Measurements from ENCODE around the gene BMP3.

The BMP3 gene

DNA sequence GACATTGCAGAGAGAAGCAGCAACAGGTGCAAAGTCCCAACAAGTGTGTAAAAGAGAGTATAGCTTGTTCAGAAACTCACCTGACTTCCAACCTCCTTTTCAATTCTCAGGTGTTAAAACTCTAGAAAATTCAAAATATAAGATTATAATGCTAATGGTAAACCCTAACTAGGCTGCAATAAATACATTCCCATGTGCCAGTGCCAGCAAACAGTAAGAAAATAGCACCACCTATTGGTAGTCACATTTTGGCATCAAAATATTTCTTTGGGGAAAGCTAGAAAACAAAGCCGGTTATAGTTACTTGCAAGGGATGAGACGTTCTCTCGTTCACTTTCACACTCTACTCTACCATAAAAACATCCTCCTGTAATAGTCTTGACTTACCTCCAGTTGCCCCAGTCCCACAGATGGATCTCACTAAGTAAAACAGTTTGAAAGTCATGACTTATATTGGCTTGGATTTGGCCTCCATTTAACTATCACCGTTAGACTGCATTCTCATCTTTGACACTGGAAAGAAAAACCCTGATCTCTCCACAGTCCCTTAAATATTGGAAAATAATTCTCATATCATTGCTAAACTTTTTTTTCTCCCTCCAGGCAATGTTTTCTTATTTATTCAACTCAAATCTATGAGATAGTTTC, 9.6 kb downstream of the BMP3 start:
- peak; percentile 7 to 47 (median 34) for DNase-seq

DNA sequence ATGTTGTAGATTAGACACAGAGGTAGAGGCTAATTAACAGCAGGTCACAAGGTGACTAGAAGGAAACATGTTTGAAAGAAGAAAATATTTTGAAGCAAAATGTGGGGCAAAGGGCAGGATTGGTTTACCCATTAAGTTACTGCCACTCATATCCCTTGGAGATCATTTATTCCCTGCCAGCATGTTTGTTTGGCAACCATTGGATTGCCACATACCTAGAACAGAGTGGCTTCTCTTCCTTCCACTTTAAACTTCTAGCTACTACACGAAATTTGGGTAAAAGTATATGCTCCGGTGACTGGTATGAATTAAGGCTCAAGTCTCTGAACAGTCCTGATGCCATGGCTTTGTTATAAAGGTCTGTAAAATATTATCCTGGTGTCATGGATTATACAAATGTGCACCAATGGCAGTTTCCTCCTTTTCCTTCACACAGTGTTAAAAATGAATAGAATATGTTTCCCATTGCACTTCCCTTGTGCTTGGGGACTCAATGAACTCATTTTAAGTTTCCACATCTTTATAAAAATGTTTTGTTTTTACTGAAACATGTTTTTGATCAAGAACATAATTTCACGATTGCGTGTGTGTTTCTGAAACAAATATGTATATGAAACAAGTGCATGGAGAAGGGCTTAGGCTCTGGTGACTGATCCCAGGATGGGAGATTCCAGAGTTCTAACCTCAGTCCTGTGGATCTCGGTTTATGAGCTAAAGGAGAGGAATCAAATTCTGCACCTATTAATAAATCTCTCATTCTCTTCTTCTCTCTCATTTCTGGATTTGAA, 12.3 kb downstream of the BMP3 start:
- no peak for DNase-seq

- DNase-seq, result no peak
These were observed 18.8 kb downstream of the BMP3 start for GRCh38 chr4:81049330-81049729.

GRCh38 chr4:81049907-81050306, 19.4 kb downstream of the BMP3 start:
- no peak for DNase-seq

DNA sequence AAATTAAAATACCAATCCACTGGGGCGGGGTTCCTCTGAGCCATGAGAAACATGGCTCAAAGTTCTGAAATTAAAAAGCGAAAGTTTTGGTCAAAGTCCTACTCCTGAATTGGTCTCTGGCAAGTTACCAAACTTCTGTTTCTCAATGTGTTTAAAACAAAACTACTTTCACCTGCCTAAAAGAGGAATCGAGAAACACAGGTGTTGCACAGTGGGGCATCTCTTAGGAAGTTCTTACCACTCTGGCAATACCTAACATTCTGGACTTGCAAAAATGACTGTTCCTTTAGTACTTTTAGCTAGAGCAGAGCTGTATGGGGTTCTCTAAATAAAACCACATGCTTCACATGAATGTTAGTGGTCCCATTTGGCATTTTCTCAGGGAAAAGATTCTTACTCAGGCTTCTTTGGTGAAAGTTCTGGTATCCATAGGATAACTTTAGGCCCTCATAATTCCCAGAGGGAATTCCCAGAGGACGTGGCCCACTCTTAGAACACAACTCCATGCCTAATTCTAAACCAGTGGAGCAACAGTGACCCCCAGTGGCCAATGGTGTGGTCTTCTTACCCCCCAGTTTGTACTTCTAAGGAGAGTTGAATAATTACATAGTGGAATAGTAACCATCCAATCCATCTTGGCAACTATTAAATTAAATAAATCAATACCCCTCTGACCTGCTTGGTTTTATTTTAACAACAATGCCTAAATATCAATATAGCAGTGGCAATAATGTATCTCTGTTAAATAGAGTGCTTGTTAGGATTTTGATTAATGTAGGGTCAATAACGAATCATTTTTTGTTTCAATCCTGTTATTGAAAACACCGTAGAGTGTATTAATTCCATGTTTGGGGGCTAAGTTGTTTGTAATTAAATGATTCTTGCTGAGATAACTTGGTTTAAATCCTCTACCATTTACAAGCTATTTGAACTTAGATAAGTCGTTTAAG, 21.9 kb downstream of the BMP3 start:
- peak; percentile 49 to 64 (median 59) for DNase-seq

DNA sequence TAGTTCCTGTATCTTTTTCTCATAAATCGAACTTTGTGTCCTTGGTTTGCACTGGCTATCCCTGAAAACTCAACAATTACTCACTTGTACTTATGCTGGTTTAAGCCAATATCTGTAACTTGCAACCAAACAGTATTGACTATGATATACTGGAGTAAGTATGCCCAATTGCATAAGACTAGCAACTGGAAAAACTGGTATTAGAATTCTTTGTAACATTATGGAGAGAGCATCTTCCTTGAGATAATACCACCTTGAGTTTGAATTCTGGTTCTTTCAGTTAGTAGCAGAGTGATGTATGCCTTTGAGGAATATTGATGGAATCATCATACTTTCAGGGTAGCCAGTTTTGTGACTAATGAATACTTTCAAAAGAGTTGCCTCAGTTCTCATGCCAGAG, 28.1 kb downstream of the BMP3 start:
- DNase-seq, result no peak

- DNase-seq, result peak in 2 of 4 experiments; percentile 22 to 58
These were observed 30.3 kb downstream of the BMP3 start for GRCh38 chr4:81060587-81061343.

DNA sequence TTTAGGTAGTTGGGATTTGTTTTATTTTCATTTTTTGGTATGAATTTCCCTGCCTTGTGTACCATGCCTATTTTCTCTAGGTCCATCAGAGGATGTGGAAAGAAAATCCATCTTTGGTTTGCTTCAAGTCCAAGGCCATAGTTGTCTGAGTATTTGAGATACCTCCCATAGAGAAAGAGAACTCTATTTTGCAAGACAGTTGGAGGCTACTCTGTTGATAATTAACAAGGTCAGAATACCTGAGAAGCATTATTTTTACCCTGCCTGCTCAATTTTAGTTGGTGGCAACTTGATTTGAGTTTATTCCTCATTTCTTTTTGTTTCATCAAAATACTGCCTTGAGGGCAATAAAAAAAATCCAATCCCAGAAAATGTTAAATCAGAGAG, 30.8 kb downstream of the BMP3 start:
- no peak for DNase-seq

- DNase-seq, result no peak
These were observed 31.5 kb downstream of the BMP3 start for GRCh38 chr4:81062001-81062400.

DNA sequence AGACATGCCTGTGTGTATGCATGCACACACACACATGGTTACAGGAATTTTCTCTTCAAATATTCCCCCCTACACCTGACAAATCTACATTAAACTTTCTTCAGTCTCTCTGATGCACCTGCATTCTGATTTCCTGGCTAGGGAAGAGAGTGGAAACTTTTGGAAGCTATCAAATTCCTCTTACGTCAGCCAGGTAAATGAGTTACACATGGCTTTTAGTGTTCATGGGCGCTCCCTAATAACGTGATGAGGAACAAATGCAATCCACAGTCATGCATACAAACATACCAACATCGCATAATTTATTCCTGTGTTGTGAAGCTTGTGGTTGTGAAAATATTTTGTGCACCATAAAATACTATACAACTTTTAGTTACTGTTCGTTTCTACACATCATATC, 34.9 kb downstream of the BMP3 start:
- DNase-seq, result no peak

GRCh38 chr4:81069706-81070331, 39.3 kb downstream of the BMP3 start:
- peak; percentile 79 to 87 (median 80) for DNase-seq

GRCh38 chr4:81071013-81071412, 40.5 kb downstream of the BMP3 start:
- no peak for DNase-seq

DNA sequence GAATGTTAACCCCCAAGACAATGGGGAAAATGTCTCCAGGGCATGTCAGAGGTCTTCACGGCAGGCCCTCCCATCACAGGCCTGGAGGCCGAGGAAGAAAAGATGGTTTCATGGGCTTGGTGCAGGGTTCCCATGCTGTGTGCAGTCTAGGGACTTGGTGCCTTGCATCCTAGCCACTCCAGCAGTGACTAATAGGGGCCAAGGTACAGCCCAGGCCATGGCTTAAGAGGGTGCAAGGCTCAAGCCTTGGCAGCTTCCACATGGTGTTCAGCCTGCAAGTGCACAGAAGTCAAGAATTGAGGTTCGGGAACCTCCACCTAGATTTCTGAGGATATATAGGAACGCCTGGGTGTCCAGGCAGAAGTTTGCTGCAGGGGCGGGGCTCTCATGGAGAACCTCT, 50.6 kb downstream of the BMP3 start:
- no peak for DNase-seq

GRCh38 chr4:81084029-81084428, 53.5 kb downstream of the BMP3 start:
- no peak for DNase-seq

- DNase-seq, result no peak
These were observed 54.1 kb downstream of the BMP3 start for GRCh38 chr4:81084634-81085033.

DNA sequence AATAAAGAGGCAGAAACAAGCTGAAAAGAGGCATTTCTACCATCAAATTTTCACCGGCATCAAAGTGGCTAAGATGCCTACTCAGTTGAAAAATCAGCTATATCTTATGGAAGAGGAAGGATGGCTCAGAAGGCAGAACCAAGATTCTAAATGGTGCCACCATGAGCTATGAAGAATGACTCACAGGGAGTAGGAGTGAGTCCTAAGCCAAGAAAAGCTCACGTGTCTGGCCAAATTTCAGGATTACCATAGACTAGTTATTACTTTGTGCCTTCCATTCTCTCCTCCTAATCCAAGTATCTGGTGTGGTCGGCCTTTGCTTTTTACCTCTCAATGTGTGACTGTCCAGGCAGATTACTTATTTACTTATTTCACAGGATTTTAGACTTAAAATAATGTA, 54.8 kb downstream of the BMP3 start:
- DNase-seq, result no peak

GRCh38 chr4:81085979-81086378, 55.5 kb downstream of the BMP3 start:
- no peak for DNase-seq

DNA sequence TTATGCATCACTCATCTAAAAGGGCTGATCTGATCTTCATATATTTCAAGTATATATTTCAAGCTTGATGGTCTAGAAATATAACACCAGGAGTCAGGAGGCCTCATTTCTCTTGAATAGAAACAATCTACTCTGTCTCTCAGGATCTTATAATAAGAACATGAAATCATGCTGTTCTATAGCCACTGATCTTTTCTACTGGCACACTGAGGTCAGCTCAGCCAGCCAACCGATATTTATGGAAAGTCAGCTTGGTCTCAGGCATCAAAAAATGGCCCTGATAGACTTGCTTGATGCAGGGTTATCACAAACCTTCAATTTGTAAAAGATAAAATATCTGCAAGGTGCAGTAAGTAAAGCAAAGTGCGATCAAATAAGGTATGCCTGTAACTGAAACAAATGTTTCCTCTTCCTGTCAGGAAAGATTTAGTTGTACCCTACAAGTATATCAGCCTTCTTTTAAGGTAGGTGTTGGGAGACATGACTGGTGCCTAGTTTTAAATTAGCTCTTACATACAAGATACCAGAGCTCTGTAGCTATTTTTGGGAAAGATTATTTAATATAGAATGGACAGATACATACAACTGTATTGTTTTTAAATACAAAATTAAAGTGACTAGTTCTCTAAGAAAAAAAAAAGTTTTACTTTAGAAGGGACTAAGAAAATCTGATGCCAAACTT, 63.4 kb downstream of the BMP3 start:
- no peak for DNase-seq

- DNase-seq, result no peak
These were observed 64.9 kb downstream of the BMP3 start for GRCh38 chr4:81095389-81095788.

- DNase-seq, result no peak
These were observed 66.1 kb downstream of the BMP3 start for GRCh38 chr4:81096566-81096965.

GRCh38 chr4:81102107-81102506, 71.6 kb downstream of the BMP3 start:
- DNase-seq, result no peak

Measured in suppressor macrophage (primary cell).